KBM-7 (cell line): ENCODE data around the gene CDH16.
"Not testable (repeated sequence)": the region's sequence is repeated elsewhere in the genome, so short reads cannot be mapped to it uniquely, and the experiment has no call there.

Experiments used
- DNase-seq: peaks from one replicate; pipeline ENCODE4 v3.0.0-alpha.2; 2015
- in situ Hi-C: fragments of 300-500 bp; cut with MboI; formaldehyde crosslinking; loops from 2 replicates; pipeline ENCODE4 v1.14.3; 2020; ENCODE audit warnings: low sequenced_read_pairs, low pct_unique_long_range_greater_than_20kb, mixed read lengths

Gene CDH16

GRCh38 chr16:66886321-66886720 lies 32.4 kb downstream of the CDH16 start:
- DNase-seq: no peak
- in situ Hi-C loops: no loop called here

- DNase-seq: no peak
- in situ Hi-C loops: no loop called here
Observed at GRCh38 chr16:66885491-66885890, 33.2 kb downstream of the CDH16 start.

- in situ Hi-C loops: no loop called here
Observed at GRCh38 chr16:66882702-66883101, 36.0 kb downstream of the CDH16 start.

GRCh38 chr16:66881964-66882508 lies 36.6 kb downstream of the CDH16 start:
- DNase-seq: no peak
- in situ Hi-C loops: no loop called here

More at GRCh38 chr16:66882702-66883101, 36.0 kb downstream of the CDH16 start:
- no peak for DNase-seq

- DNase-seq: no peak
- in situ Hi-C loops: no loop called here
Observed at GRCh38 chr16:66881560-66881959, 37.1 kb downstream of the CDH16 start.

- no peak for DNase-seq
- in situ Hi-C loops: no loop called here
Observed at GRCh38 chr16:66881014-66881417, 37.7 kb downstream of the CDH16 start.

GRCh38 chr16:66880288-66881013 lies 38.2 kb downstream of the CDH16 start, which contains the start of gene PDP2:
Gene PDP2 (plus strand): TSS chr16:66880515. CDS start chr16:66884285, 3,770 bp downstream.
- in situ Hi-C loops: no loop called here
- peak; percentile 94 for DNase-seq

- in situ Hi-C loops: no loop called here
- DNase-seq: peak; percentile 84
Observed at GRCh38 chr16:66878067-66878466, 40.6 kb downstream of the CDH16 start.

GRCh38 chr16:66874079-66874775 lies 44.5 kb downstream of the CDH16 start:
- DNase-seq: peak; percentile 41
- in situ Hi-C loops: loop anchor here (25.0 kb wide), 1 partner anchor 462 kb away; no protein-coding TSS in a partner anchor

GRCh38 chr16:66873685-66874055 lies 45.0 kb downstream of the CDH16 start:
- in situ Hi-C loops: loop anchor here (25.0 kb wide), 1 partner anchor 461 kb away; no protein-coding TSS in a partner anchor
- DNase-seq: no peak

- in situ Hi-C loops: loop anchor here (25.0 kb wide), 1 partner anchor 461 kb away; no protein-coding TSS in a partner anchor
- DNase-seq: peak; percentile 100
Observed at GRCh38 chr16:66872943-66873684, 45.6 kb downstream of the CDH16 start.

- in situ Hi-C loops: loop anchor here (25.0 kb wide), 1 partner anchor 460 kb away; no protein-coding TSS in a partner anchor
- DNase-seq: no peak
Observed at GRCh38 chr16:66872559-66872942, 46.1 kb downstream of the CDH16 start.

- DNase-seq: no peak
- in situ Hi-C loops: loop anchor here (25.0 kb wide), 1 partner anchor 460 kb away; no protein-coding TSS in a partner anchor
Observed at GRCh38 chr16:66871840-66872239, 46.8 kb downstream of the CDH16 start.

GRCh38 chr16:66871363-66871762 lies 47.3 kb downstream of the CDH16 start:
- in situ Hi-C loops: loop anchor here (25.0 kb wide), 1 partner anchor 459 kb away; no protein-coding TSS in a partner anchor
- not testable (repeated sequence) for DNase-seq

- no peak for DNase-seq
- in situ Hi-C loops: loop anchor here (25.0 kb wide), 1 partner anchor 457 kb away; no protein-coding TSS in a partner anchor
Observed at GRCh38 chr16:66869424-66869823, 49.3 kb downstream of the CDH16 start.

- in situ Hi-C loops: loop anchor here (25.0 kb wide), 1 partner anchor 451 kb away; no protein-coding TSS in a partner anchor
- DNase-seq: no peak
Observed at GRCh38 chr16:66863707-66864106, 55.0 kb downstream of the CDH16 start.

GRCh38 chr16:66862023-66862520 lies 56.6 kb downstream of the CDH16 start:
- in situ Hi-C loops: loop anchor here (25.0 kb wide), 1 partner anchor 450 kb away; no protein-coding TSS in a partner anchor
- no peak for DNase-seq

GRCh38 chr16:66859397-66860068 lies 59.2 kb downstream of the CDH16 start:
- DNase-seq: no peak
- in situ Hi-C loops: loop anchor here (25.0 kb wide), 1 partner anchor 447 kb away; no protein-coding TSS in a partner anchor
